H1 (cell line): ENCODE results near the gene ACTC1. TPM values are rescaled to one million over a fixed set of nuclear protein-coding genes. Genes with fewer than 3 reads are reported as not detected.

Source experiments
- CBX5 ChIP-seq: fragments of 300-800, 300-1000 bp; sonication (generic); IDR thresholded peaks from 2 replicates; pipeline ENCODE4 v1.7.1; 2016; ENCODE audit warnings: antibody characterized with exemption, low read length, low read depth
- CHD7 ChIP-seq: fragments of 300-600 bp; sonication (generic); IDR thresholded peaks from 2 replicates; pipeline ENCODE4 v1.7.1; 2012; ENCODE audit warnings: low read length, moderate library complexity, mild to moderate bottlenecking, inconsistent platforms; ENCODE audit not compliant: insufficient replicate concordance
- EGR1 ChIP-seq: IDR thresholded peaks from 2 replicates; pipeline ENCODE4 v1.6.1; 2011; ENCODE audit warnings: low read depth, low read length, borderline replicate concordance
- EP300 ChIP-seq, 2 experiments: IDR thresholded peaks; 1 replicate in 1 of 2; 2 replicates in 1 of 2; pipeline ENCODE4 v1.6.1; 2011 to 2012; ENCODE audit warnings: low read depth in 2 of 2, low read length in 2 of 2, mild to moderate bottlenecking in 2 of 2, borderline replicate concordance in 1 of 2, inconsistent platforms in 1 of 2, moderate library complexity in 1 of 2
- GABPA ChIP-seq: IDR thresholded peaks from 2 replicates; pipeline ENCODE4 v1.6.1; 2011; ENCODE audit warnings: mild to moderate bottlenecking, low read length, moderate library complexity, borderline replicate concordance; ENCODE audit not compliant: insufficient read depth
- JUN ChIP-seq: IDR thresholded peaks from 2 replicates; pipeline ENCODE4 v1.6.1; 2011; ENCODE audit warnings: low read depth, mild to moderate bottlenecking, improper control_type of control experiment, low read length
- MAFK ChIP-seq: IDR thresholded peaks from 2 replicates; pipeline ENCODE4 v1.6.1; 2012; ENCODE audit warnings: low read depth, mild to moderate bottlenecking, improper control_type of control experiment, low read length
- MAX ChIP-seq: IDR thresholded peaks from 2 replicates; pipeline ENCODE4 v1.6.1; 2012; ENCODE audit warnings: inconsistent platforms
- POU5F1 ChIP-seq: IDR thresholded peaks from 2 replicates; pipeline ENCODE4 v1.6.1; 2011; ENCODE audit warnings: low read depth, mild to moderate bottlenecking, low read length, moderate library complexity
- RFX5 ChIP-seq: IDR thresholded peaks from 2 replicates; pipeline ENCODE4 v1.6.1; 2011; ENCODE audit warnings: low read depth, low read length, improper control_type of control experiment, borderline replicate concordance
- TCF12 ChIP-seq: IDR thresholded peaks from 2 replicates; pipeline ENCODE4 v1.6.1; 2011; ENCODE audit warnings: low read depth, mild to moderate bottlenecking, low read length
- ZNF274 ChIP-seq: IDR thresholded peaks from 2 replicates; pipeline ENCODE4 v1.7.0; 2012; ENCODE audit warnings: low read length, borderline replicate concordance; ENCODE audit errors: extremely low read depth
- polyA plus RNA-seq, 7 experiments: library from polyadenylated mRNA; depleted of rRNA in 3 of 7; stranded (reverse) in 5 of 7; unstranded in 2 of 7; fragments of >200 nt in 5 of 7; fragments of 200-250 nt in 2 of 7; gene quantifications; 1 replicate in 5 of 7; 2 replicates in 1 of 7; 4 replicates in 1 of 7; pipeline versions ENCODE4 v1.2.1 to v1.2.3, GENCODE V29; 2011 to 2013; ENCODE audit warnings: missing spikeins in 2 of 7, mixed read lengths in 2 of 7
- total RNA-seq: library from RNA; stranded (reverse); fragmentation: NEBNext Ultra II Directional; extraction: Animal tissue kit (Norgen Biotek cat#: 25700); gene quantifications from 2 replicates; pipeline ENCODE4 v1.2.1, GENCODE V29; 2021

The ACTC1 gene
- total and polyA plus RNA-seq, 2 of the 8 experiments (the other 6 are each of a cell fraction or from before 2014, with no cell fraction given): 37.6 to 90.0 TPM

GRCh38 chr15:34780725-34781124 lies 14.6 kb downstream of the ACTC1 start (continued):
- TF ChIP-seq CHD7: no peak
- TF ChIP-seq EP300 (IDR thresholded peaks at IDR 0.05; ENCODE audit: borderline replicate concordance in 1 of 2, low read depth in 2 of 2, low read length in 2 of 2): no peak
- TF ChIP-seq POU5F1: no peak
- no peak for TF ChIP-seq MAFK
- no peak for TF ChIP-seq MAX
- TF ChIP-seq JUN: no peak
- no peak for TF ChIP-seq ZNF274
- no peak for TF ChIP-seq RFX5
- no peak for TF ChIP-seq CBX5
- no peak for TF ChIP-seq TCF12
- no peak for TF ChIP-seq GABPA
- TF ChIP-seq EGR1: no peak
